HepG2 (cell line): ENCODE results near the gene HOXD9. TPM values are rescaled to one million over a fixed set of nuclear protein-coding genes. Genes with fewer than 3 reads are reported as not detected.
A peak's percentile ranks its signal among the peaks of the same experiment; 100 is the strongest.

Experiments
- ATM ChIP-seq: fragments of 450-650 bp; IDR thresholded peaks from 2 replicates; pipeline ENCODE4 v1.7.1; 2017; ENCODE audit warnings: mild to moderate bottlenecking, borderline replicate concordance
- EED ChIP-seq: sonication (generic); formaldehyde crosslinking; IDR thresholded peaks from 2 replicates; pipeline ENCODE4 v1.5.0; 2020; ENCODE audit warnings: mild to moderate bottlenecking, missing genetic modification reagents
- EZH2 ChIP-seq: conservative IDR thresholded peaks from 2 replicates; pipeline ENCODE4 v1.6.1; 2012; ENCODE audit warnings: mild to moderate bottlenecking, low read depth, low read length, moderate library complexity
- GATAD1 ChIP-seq: IDR thresholded peaks from 2 replicates; pipeline ENCODE4 v1.6.1; 2016; ENCODE audit warnings: missing genetic modification reagents, missing compliant biosample characterization
- KAT7 ChIP-seq: IDR thresholded peaks from 2 replicates; pipeline ENCODE4 v1.6.1; 2018; ENCODE audit warnings: borderline replicate concordance, missing compliant biosample characterization
- KLF12 ChIP-seq: sonication (generic); formaldehyde crosslinking; IDR thresholded peaks from 2 replicates; pipeline ENCODE4 v1.4.0; 2020; ENCODE audit warnings: missing genetic modification reagents, borderline replicate concordance
- MYPOP ChIP-seq: sonication (generic); formaldehyde crosslinking; IDR thresholded peaks from 2 replicates; pipeline ENCODE4 v1.8.1; 2023; ENCODE audit warnings: mild to moderate bottlenecking, moderate library complexity, missing genetic modification reagents
- NFE2L1 ChIP-seq: sonication (generic); formaldehyde crosslinking; IDR thresholded peaks from 2 replicates; pipeline ENCODE4 v1.4.0; 2020; ENCODE audit warnings: missing genetic modification reagents, mild to moderate bottlenecking, borderline replicate concordance
- PHF8 ChIP-seq: sonication (generic); formaldehyde crosslinking; IDR thresholded peaks from 2 replicates; pipeline ENCODE4 v1.5.0; 2020; ENCODE audit warnings: missing genetic modification reagents
- PITX1 ChIP-seq: sonication (generic); formaldehyde crosslinking; IDR thresholded peaks from 2 replicates; pipeline ENCODE4 v1.5.1; 2020; ENCODE audit warnings: mild to moderate bottlenecking, missing genetic modification reagents
- RBM39 ChIP-seq: fragments of 200-400 bp; formaldehyde crosslinking; IDR thresholded peaks from one replicate; pipeline ENCODE4 v1.6.1; 2018; ENCODE audit warnings: antibody characterized with exemption, mild to moderate bottlenecking, low read depth, low read length; ENCODE audit not compliant: poor library complexity, severe bottlenecking
- TBX3 ChIP-seq: fragments of 450-650 bp; IDR thresholded peaks from 2 replicates; pipeline ENCODE4 v1.6.1; 2017; ENCODE audit warnings: antibody characterized with exemption, mild to moderate bottlenecking, inconsistent platforms, borderline replicate concordance
- TIGD3 ChIP-seq: sonication (generic); formaldehyde crosslinking; IDR thresholded peaks from 2 replicates; pipeline ENCODE4 v1.5.1; 2020; ENCODE audit warnings: mild to moderate bottlenecking, missing genetic modification reagents, borderline replicate concordance
- ZNF501 ChIP-seq: sonication (generic); formaldehyde crosslinking; IDR thresholded peaks from 2 replicates; pipeline ENCODE4 v1.5.1; 2020; ENCODE audit warnings: mild to moderate bottlenecking, moderate library complexity, missing genetic modification reagents
- ZNF510 ChIP-seq: sonication (generic); formaldehyde crosslinking; IDR thresholded peaks from 2 replicates; pipeline ENCODE4 v1.4.0; 2020; ENCODE audit warnings: low read depth, mild to moderate bottlenecking, missing genetic modification reagents
- ZNF609 ChIP-seq: sonication (generic); formaldehyde crosslinking; IDR thresholded peaks from 2 replicates; pipeline ENCODE4 v1.4.0; 2020; ENCODE audit warnings: mild to moderate bottlenecking, missing genetic modification reagents, borderline replicate concordance
- polyA plus RNA-seq, 8 experiments: library from polyadenylated mRNA; depleted of rRNA in 3 of 8; stranded (reverse) in 7 of 8; unstranded in 1 of 8; fragments of >200 nt; fragmentation: Illumina TruSeq in 4 of 8; extraction: Trizol in 4 of 8; gene quantifications; 2 replicates each; pipeline versions ENCODE4 v1.2.1 to v1.2.3, GENCODE V29; 2011 to 2016; ENCODE audit warnings: low read depth in 4 of 8, missing spikeins in 1 of 8, mixed read lengths in 1 of 8; ENCODE audit not compliant: insufficient read depth in 1 of 8
- total RNA-seq, 5 experiments: library from RNA; depleted of rRNA; stranded (reverse); fragments of >200 nt; fragmentation: Illumina TruSeq; extraction: Trizol; gene quantifications; 2 replicates each; pipeline ENCODE4 v1.2.3, GENCODE V29; 2016; ENCODE audit warnings: low read depth in 1 of 5
- TF ChIP-seq, protein P1 (sequence below): sonication (generic); formaldehyde crosslinking; IDR thresholded peaks from 2 replicates; pipeline ENCODE4 v1.9.0; 2021; ENCODE audit warnings: missing genetic modification reagents, borderline replicate concordance
- TF ChIP-seq, protein P2 (sequence below): sonication (generic); formaldehyde crosslinking; IDR thresholded peaks from 2 replicates; pipeline ENCODE4 v1.4.0; 2020; ENCODE audit warnings: missing genetic modification reagents

The HOXD9 gene
- total and polyA plus RNA-seq, 2 of the 13 experiments (the other 11 are each of a cell fraction or from before 2014, with no cell fraction given): not detected

DNA sequence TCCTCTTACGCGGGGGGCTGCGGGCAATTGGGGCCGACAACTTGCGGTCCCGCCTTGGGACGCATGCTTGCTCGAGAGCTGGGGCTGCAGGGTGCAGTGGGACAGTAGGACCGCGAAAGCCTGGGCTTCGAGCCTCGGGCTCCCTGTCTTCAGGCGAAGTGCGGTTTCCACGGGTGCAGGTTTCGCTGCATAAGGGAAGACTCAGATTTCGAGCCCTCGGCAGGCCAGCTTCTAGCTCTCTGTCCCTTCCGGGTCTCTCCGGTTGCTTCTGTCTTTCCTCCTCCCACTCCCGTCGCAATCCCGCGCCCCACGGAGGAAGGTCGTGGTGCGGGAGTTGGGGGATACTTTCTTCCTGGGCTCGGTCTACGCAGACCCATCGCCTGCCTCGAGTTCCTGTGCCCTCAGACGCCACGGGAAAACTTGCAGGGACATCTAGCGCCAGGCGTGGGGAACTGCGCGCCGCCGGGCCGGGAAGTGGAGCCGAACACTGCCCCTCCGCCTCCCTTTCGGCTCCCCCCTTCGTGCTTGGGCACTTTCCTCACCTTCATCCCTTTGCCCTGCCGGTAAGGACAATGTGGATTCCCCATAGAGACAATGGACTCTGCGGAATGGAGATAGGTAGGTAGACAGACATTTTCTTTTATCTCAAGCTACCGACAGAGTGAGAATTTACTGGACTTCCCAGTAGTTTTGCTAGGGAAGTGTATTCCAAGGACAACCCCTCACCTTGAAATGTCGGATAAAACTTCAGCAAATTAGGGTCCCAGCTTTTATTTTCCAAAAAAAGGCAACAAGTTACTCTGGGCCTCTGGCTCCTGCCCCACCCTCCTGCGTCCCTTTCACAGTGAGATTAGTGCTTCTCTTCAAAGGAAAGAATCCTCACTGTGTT lies 34.2 kb upstream of the HOXD9 start (continued):
- TF ChIP-seq ZNF609 (CRISPR knock-in tag) (no peak), PHF8 (CRISPR knock-in tag) (peak; percentile 58), TIGD3 (CRISPR knock-in tag) (no peak), ZNF501 (CRISPR knock-in tag) (peak; percentile 79; the same call in 1 of the 2 replicates), RBM39 (peak; percentile 30), KLF12 (CRISPR knock-in tag) (no peak), NFE2L1 (CRISPR knock-in tag) (no peak; the same call in 1 of the 2 replicates), TBX3 (no peak), EZH2 (peak; percentile 76; the same call in 1 of the 2 replicates), EED (CRISPR knock-in tag) (peak; percentile 82; the same call in 1 of the 2 replicates), MYPOP (CRISPR knock-in tag) (peak; percentile 27; the same call in 1 of the 2 replicates), KAT7 (CRISPR knock-in tag) (no peak), ATM (no peak), GATAD1 (CRISPR knock-in tag) (0 out of 2 replicates have a peak, but pooled peaks have one; percentile 45), PITX1 (CRISPR knock-in tag) (no peak), ZNF510 (no peak)
- TF ChIP-seq, protein P1, sequence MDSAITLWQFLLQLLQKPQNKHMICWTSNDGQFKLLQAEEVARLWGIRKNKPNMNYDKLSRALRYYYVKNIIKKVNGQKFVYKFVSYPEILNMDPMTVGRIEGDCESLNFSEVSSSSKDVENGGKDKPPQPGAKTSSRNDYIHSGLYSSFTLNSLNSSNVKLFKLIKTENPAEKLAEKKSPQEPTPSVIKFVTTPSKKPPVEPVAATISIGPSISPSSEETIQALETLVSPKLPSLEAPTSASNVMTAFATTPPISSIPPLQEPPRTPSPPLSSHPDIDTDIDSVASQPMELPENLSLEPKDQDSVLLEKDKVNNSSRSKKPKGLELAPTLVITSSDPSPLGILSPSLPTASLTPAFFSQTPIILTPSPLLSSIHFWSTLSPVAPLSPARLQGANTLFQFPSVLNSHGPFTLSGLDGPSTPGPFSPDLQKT (CRISPR knock-in tag): no peak
- TF ChIP-seq, protein P2, sequence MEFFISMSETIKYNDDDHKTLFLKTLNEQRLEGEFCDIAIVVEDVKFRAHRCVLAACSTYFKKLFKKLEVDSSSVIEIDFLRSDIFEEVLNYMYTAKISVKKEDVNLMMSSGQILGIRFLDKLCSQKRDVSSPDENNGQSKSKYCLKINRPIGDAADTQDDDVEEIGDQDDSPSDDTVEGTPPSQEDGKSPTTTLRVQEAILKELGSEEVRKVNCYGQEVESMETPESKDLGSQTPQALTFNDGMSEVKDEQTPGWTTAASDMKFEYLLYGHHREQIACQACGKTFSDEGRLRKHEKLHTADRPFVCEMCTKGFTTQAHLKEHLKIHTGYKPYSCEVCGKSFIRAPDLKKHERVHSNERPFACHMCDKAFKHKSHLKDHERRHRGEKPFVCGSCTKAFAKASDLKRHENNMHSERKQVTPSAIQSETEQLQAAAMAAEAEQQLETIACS (CRISPR knock-in tag): no peak
